A673 (cell line): ENCODE measurements around the gene KCNA3. TPM values are rescaled to one million over a fixed set of nuclear protein-coding genes. Genes with fewer than 3 reads are reported as not detected.

Experiments
- BruUV-seq: library from RNA; stranded (reverse); fragments of 400-500 nt; replicated peaks from 2 replicates; lab custom pipeline; 2021; lab: Mats Ljungman, UMichigan
- CTCF ChIA-PET: fragments of 300-600 bp; sonication (Branson Sonifier 250); formaldehyde crosslinking; loops from one replicate; lab custom pipeline; 2022; ENCODE audit warnings: antibody characterized with exemption; lab: Charles Lee
- POLR2A ChIA-PET: fragments of 300-600 bp; sonication (Branson Sonifier 250); formaldehyde crosslinking; loops from one replicate; lab custom pipeline; 2022; ENCODE audit warnings: antibody characterized with exemption; ENCODE audit not compliant: low non-redundant PET; lab: Charles Lee
- DNase-seq: peaks from one replicate; pipeline ENCODE4 v3.0.0-alpha.2; 2015; ENCODE audit warnings: low spot score
- H3K27ac ChIP-seq: fragments of 200-600 bp; sonication (generic); 2 replicates; pipeline ENCODE4 v1.5.1; 2016; ENCODE audit warnings: mixed run types, low read depth, mild to moderate bottlenecking, mixed read lengths, antibody characterized with exemption, low read length; ENCODE audit not compliant: poor library complexity, severe bottlenecking
- H3K27me3 ChIP-seq: fragments of 200-600 bp; sonication (generic); replicated peaks from 2 replicates; pipeline ENCODE4 v1.6.1; 2017; ENCODE audit warnings: mixed run types, low read depth, mild to moderate bottlenecking, mixed read lengths, antibody characterized with exemption, low read length; ENCODE audit not compliant: insufficient read depth, poor library complexity
- H3K36me3 ChIP-seq: fragments of 200-600 bp; sonication (generic); 2 replicates; pipeline ENCODE4 v1.6.1; 2016; ENCODE audit warnings: mixed run types, mild to moderate bottlenecking, mixed read lengths, antibody characterized with exemption, low read length; ENCODE audit not compliant: insufficient read depth, poor library complexity, severe bottlenecking
- H3K4me1 ChIP-seq: fragments of 200-600 bp; sonication (generic); 2 replicates; pipeline ENCODE4 v1.6.1; 2017; ENCODE audit warnings: mixed run types, mild to moderate bottlenecking, mixed read lengths, antibody characterized with exemption, low read length; ENCODE audit not compliant: insufficient read depth, poor library complexity, severe bottlenecking
- H3K4me3 ChIP-seq: fragments of 200-600 bp; sonication (generic); 2 replicates; pipeline ENCODE4 v1.5.1; 2016; ENCODE audit warnings: low read depth, mixed run types, mild to moderate bottlenecking, mixed read lengths, low read length; ENCODE audit not compliant: poor library complexity, severe bottlenecking
- H3K9me3 ChIP-seq: fragments of 200-600 bp; sonication (generic); 2 replicates; pipeline ENCODE4 v1.6.1; 2016; ENCODE audit warnings: mixed run types, low read depth, mild to moderate bottlenecking, mixed read lengths, antibody characterized with exemption, low read length; ENCODE audit not compliant: poor library complexity, severe bottlenecking
- CTCF ChIP-seq: fragments of 300-800, 200-600 bp; sonication (generic); conservative IDR thresholded peaks from 2 replicates; pipeline ENCODE4 v1.5.1; 2017; ENCODE audit warnings: low read depth, mild to moderate bottlenecking, antibody characterized with exemption, low read length, moderate library complexity, mixed read lengths
- EZH2 ChIP-seq: fragments of 200-600 bp; sonication (generic); IDR thresholded peaks from 2 replicates; pipeline ENCODE4 v1.6.1; 2017; ENCODE audit warnings: borderline replicate concordance, low read depth, mild to moderate bottlenecking, mixed read lengths, antibody characterized with exemption, low read length; ENCODE audit not compliant: poor library complexity, severe bottlenecking
- intact Hi-C: fragments of 100-400 bp; cut with micrococcal nuclease; formaldehyde crosslinking; loops from one replicate; pipeline ENCODE4 v1.10.0; 2022; ENCODE audit not compliant: unreplicated experiment
- total RNA-seq: library from RNA; stranded (reverse); gene quantifications from 2 replicates; pipeline ENCODE4 v1.2.3, GENCODE V29; 2021

Gene KCNA3
- total RNA-seq, 1 experiment from 2014 or later, result 0.43 TPM

GRCh38 chr1:110634086-110634454, 40.7 kb downstream of the KCNA3 start:
- Histone ChIP-seq H3K27ac (no peak overlapping the region), H3K27me3 (no peaks in the 10 kb centered on the region), H3K4me1 (peaks cover 11% of the 10 kb centered on the region), H3K4me3 (no peak overlapping the region), H3K36me3 (no peaks in the 10 kb centered on the region), H3K9me3 (no peaks in the 10 kb centered on the region)
- no peak for DNase-seq
- no TSS peak for BruUV-seq
- POLR2A ChIA-PET, result no interaction called here
- intact Hi-C loops, result no loop called here
- CTCF ChIA-PET, result interaction anchor here (1.2 kb wide), 1 partner anchor 15 kb away, joined by 3 read pairs; no protein-coding TSS in a partner anchor
- no peak for TF ChIP-seq CTCF
- no peak for TF ChIP-seq EZH2

GRCh38 chr1:110633646-110634030, 41.1 kb downstream of the KCNA3 start:
- no peaks in the 10 kb centered on the region for H3K27me3 ChIP-seq
- no TSS peak for BruUV-seq
- peaks cover 11% of the 10 kb centered on the region for H3K4me1 ChIP-seq
- no peaks in the 10 kb centered on the region for H3K36me3 ChIP-seq
- H3K4me3 ChIP-seq, result no peak overlapping the region
- no peaks in the 10 kb centered on the region for H3K9me3 ChIP-seq
- H3K27ac ChIP-seq, result no peak overlapping the region
- TF ChIP-seq EZH2 (no peak), CTCF (no peak)
- CTCF ChIA-PET, result no interaction called here
- DNase-seq, result no peak
- POLR2A ChIA-PET, result no interaction called here
- intact Hi-C loops, result no loop called here

- Histone ChIP-seq H3K27ac (no peak overlapping the region), H3K27me3 (no peaks in the 10 kb centered on the region), H3K9me3 (no peaks in the 10 kb centered on the region), H3K4me3 (no peak overlapping the region), H3K4me1 (peaks cover 11% of the 10 kb centered on the region), H3K36me3 (no peaks in the 10 kb centered on the region)
- intact Hi-C loops, result loop anchor here (2.0 kb wide), 1 partner anchor 151 kb away; no protein-coding TSS in a partner anchor
- BruUV-seq, result no TSS peak
- POLR2A ChIA-PET, result no interaction called here
- no peak for DNase-seq
- CTCF ChIA-PET, result no interaction called here
- TF ChIP-seq CTCF (no peak), EZH2 (no peak)
Measured at GRCh38 chr1:110631836-110632620, 42.7 kb downstream of the KCNA3 start.
